GM21423 (cell line): Measurements from ENCODE around the gene FAM193A.
"Not testable (repeated sequence)": the region's sequence is repeated elsewhere in the genome, so short reads cannot be mapped to it uniquely, and the experiment has no call there.

ENCODE experiments used
- ATAC-seq: cut with Tn5 transposase; IDR thresholded peaks from one replicate; pipeline ENCODE4 v1.9.1; 2021; ENCODE audit warnings: mild to moderate bottlenecking, moderate library complexity; ENCODE audit not compliant: unreplicated experiment

Gene FAM193A

GRCh38 chr4:2744576-2745270, 208.3 kb downstream of the FAM193A start:
- ATAC-seq = no peak

- ATAC-seq = no peak
Measured at GRCh38 chr4:2745516-2745915, 209.1 kb downstream of the FAM193A start.

DNA sequence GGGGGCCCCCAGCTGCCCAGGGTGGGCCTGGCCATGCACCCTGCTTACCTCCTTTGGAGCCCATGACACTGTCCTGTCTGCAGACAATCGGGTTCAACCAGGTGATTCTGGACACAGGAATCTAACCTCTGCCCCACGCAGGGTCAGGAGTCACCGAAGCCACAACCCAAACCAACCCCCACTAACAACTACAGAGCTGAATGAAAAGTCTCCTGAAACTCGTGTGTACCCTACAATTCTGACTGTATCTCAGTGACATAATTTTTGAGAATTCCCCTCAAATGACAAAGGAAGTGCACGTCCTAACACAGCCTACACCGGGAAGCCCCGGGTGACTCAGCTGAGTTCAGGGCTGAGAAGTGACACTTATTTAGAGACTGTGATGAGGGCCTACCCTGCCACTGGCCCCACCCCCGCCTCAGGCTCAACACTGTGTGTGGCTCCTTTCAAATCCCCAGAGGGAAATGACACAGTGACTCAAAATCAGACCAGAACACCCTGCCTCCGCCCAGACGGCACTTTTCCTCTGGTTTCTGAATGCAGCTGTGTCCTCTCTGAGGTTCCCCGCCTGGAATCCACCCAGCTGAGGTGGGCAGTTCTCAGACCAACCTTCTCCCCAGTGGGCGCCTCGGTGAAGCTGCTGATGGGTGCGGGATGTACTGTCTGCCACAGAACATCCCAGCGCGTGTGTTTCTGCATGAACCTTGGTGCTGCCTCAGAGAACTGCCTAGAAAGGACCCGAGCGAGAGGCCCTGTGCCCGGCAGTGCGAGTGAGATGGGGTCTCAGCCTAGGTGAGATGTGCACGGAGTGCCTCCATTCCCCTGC, 209.7 kb downstream of the FAM193A start:
- ATAC-seq = peak; percentile 84

GRCh38 chr4:2746891-2747695, 210.6 kb downstream of the FAM193A start:
- ATAC-seq = no peak

DNA sequence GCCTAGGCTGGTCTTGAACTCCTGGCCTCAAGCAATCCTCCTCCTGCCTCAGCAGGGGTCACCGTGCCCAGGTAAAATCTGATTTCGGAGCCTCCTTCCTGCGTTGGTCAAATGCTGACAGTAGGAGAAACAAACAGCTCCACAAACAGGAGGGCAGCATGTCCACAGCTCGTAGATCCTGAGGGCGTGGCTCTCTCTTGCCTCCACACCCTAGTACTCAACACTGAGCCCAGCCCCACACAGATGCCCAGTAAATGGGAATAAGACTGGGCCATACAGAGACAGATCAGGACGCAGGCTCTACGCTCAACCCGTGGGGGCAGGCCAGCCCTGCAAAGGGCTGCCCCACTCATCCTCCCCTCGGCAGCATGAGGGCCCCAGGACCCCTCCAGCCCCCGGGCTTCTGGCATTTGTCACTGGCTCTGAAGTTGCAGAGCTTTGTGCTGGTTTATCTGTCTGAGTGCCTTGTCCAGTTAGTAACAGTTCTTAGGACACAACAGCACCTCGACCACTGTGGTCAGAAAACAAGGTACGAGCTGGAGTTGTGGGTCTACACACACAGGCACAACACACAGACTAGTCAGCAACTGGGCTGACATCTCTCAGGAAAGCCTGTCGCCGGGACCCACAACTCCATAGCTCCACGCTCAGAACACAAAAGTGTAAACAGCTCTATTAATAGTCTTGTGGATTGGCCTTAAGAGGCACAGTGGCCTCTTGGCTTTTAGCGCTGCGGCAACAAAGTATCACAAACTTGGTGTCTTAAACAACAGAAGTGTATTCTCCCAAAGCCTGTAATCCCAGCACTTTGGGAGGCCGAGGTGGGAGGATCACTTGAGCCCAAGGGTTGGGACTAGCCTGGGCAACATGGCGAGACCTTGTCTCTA, 214.5 kb downstream of the FAM193A start:
- no peak for ATAC-seq

DNA sequence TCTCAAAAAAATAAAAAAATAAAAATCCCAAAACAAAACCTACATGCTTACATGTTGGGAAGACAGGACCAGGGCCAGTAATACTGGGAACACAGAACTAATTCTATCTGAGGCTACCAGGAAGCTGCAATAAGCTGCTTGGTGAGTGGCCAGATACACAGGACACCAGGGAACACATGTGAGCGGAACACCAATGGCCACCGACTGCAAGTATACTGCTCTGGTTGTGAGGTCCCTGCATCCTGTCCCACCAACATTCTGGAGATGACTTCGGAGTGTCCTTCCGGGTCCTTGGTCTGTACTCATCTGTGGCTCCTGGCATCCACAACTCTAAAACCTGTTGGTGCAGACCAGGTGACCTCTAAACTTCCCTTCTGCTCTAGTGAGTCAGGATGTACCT, 217.0 kb downstream of the FAM193A start:
- no peak for ATAC-seq

DNA sequence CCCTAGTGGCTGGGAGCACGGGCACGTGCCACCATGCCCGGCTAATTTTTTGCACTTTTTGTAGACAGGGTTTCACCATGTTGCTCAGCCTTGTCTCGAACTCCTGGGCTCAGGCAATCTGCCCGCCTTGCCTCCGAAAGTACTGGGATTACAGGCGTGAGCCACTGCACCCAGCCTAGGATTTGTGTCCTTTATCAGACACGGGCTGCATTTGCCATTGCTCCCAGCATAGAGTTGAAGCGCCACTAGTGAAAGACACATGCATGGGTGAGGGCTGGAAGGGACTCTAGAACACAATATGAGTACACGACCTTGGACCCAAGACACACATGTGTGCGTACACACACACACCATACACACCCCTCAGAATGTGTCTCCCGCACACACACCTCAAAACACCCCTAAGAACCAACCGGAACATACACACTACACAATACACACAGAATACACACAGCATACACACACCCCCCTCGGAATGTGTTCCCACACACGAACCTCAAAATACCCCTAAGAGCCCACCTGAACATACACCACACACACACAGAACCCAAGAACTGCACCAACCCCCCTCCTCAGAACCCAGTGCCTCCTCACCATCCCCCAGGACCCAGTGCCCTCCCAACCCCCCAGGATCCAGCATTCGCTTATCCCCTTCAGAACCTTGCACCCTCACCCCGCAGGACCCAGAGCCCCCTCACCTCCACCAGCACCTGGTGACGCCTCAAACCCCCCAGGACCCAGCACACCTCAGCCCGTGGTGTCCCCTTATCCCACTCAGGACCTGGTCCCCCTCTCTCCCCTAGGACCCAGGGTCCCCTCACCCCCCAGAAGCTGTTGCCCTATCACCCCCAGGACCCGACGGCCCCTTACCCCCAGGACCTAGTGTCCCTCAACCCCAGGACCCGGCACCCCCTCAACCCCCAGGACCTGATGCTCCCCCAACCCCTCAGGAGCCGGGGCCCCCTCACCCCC, 218.7 kb downstream of the FAM193A start:
- no peak for ATAC-seq

DNA sequence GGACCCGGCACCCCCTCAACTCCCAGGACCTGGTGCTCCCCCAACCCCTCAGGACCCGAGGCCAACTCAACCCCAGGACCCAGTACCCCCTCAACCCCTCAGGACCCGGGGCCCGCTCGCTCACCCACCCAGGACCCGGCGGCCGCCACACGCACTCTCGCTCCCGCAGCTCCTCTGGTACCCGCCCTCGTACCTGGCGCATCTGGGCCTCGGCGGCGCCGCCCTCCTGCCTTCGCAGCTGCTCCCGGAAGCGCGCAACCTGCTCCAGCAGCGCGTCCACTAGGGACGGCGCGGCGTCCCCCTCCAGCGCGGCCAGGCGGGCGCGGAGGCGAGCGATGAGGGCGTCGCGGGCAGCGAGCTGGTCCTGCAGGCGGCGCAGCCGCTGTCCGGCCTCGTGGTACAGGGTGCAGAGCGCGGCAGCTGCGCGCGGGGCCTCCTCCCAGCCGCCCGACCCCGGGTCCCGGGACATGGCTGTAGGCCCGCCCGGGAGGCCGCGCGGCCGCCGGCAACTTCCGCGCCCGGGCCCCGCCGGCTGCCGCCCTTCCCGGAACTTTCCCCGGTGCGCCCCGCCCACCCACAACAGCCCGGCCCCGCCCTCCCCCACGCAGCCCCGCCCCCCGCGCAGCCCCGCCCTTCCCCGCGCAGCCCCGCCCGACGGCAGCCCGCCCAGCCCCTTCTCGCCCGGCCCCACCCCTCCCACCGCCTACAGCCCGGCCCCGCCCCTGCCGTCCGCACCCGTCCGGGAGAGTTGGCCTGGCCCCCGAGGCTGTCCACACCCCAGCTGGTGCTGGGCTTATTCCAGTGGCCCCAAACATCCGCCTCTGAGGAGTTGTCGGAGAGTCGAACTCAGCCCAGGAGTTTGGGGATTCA, 219.6 kb downstream of the FAM193A start, which contains the start of gene TNIP2:
Gene TNIP2, minus strand, starts transcription at position 516 of the 870 bp plus-strand sequence. Its CDS starts 47 bp downstream, at position 469.
- peak; percentile 60 for ATAC-seq

DNA sequence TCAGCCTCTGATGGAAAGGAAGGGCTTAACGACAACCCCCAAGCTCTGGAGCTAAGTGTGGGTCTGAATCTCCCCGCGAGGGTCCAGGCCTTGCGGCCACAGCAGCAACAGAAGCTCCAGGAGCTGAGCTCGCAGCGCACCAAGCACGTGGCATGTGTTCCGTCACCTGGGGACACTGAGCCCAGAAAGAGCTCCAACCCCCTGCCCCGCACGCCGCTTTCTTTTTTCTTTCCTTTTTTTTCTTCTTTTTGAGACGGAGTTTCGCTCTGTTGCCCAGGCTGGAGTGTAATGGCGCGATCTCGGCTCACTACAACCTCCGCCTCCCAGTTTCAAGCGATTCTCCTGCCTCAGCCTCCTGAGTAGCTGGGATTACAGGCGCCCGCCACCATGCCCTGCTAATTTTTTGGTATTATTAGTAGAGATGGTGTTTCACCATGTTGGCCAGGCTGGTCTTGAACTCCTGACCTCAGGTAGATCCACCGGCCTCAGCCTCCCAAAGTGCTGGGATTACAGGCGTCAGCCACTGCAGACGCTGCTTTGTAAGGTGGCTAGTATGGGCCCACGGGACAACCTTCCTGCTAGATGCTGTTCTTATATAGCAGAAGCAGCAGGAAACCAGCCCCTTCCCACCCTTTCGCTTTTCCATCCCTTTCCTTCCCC, 220.4 kb downstream of the FAM193A start:
- no peak for ATAC-seq

GRCh38 chr4:2757426-2757825, 221.0 kb downstream of the FAM193A start:
- no peak for ATAC-seq

- no peak for ATAC-seq
Measured at GRCh38 chr4:2761035-2761923, 224.8 kb downstream of the FAM193A start.

DNA sequence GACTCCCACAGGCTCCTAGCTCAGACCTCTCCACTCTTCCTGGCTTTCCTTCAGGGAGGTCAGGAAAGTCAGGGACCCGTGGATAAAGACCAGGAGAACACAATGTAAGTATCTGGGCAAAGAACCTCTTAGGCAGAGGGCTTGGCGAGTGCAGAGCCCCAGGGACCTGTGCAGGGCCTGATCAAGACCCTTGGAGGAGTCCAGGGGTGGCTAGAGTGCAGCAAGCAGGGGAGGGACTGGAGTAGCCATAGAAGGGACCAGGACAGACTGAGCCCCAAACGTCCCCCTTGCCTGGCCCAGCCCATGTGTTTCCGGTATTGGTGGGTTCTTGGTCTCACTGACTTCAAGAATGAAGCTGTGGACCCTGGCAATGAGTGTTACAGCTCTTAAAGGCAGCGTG, 225.6 kb downstream of the FAM193A start:
- ATAC-seq = no peak

DNA sequence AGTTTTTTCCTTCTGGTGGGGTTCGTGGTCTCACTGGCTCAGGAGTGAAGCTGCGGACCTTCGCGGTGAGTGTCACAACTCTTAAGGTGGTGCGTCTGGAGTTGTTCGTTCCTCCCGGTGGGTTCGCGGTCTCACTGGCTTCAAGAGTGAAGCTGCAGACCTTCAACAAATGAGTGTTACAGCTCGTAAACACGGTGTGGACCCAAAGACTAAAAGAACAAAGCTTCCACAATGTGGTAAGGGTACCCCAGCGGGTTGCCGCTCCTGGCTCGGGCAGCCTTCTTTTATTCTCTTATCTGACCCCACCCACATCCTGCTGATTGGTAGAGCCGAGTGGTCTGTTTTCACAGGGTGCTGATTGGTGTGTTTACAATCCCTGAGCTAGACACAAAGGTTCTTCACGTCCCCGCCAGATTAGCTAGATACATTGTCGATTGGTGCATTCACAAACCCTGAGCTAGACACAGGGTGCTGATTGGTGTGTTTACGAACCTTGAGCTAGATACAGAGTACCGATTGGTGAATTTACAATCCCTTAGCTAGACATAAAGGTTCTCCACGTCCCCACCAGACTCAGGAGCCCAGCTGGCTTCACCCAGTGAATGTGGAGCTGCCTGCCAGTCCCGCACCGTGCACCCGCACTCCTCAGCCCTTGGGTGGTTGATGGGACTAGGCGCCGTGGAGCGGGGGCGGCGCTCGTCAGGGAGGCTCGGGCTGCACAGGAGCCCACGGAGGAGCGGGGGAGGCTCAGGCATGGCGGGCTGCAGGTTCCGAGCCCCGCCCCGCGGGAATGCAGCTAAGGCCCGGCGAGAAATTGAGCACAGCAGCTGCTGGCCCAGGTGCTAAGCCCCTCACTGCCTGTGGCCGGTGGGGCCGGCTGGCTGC, 226.3 kb downstream of the FAM193A start:
- not testable (repeated sequence) for ATAC-seq

GRCh38 chr4:2763511-2763967, 227.1 kb downstream of the FAM193A start:
- no peak for ATAC-seq

DNA sequence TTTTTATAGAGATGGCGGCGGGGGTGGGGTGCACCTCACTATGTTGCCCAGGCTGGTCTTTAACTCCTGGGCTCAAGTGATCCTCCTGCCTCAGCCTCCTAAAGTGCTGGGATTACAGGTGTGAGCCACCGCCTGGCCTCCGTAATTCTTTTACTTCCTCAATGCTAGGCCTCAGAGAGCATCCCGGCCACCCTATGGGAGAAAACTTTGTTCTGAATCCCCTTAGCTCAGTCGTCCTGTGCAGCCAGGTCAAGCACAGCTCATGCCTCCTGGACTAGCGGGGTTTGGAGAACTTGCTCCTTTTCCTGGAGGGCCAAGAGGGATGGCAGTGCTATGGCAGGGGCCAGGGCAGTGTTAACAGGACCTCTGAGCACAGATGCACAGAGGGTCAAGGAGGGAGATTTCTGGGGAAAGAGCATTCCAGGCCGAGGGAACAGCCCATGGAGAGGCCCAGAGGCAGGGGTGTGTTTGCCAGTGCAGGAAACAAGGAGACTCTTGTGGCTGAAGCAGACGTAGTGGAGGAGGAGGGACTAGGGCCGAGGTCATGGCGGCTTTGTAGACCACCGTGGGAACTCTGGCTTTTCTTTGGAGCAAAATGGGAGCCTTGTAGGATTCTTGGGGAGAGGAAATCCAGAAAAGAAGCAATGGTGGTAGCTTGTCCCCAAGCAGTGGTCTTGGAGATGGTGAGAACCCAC, 229.5 kb downstream of the FAM193A start:
- no peak for ATAC-seq
